Fibroblast of upper back skin (primary cell): ENCODE measurements around the gene LARP6.
"Not testable (repeated sequence)": the region's sequence is repeated elsewhere in the genome, so short reads cannot be mapped to it uniquely, and the experiment has no call there.

Experiments used
- DNase-seq: peaks from one replicate; pipeline ENCODE4 v3.0.0-alpha.2; 2013

LARP6 gene

DNA sequence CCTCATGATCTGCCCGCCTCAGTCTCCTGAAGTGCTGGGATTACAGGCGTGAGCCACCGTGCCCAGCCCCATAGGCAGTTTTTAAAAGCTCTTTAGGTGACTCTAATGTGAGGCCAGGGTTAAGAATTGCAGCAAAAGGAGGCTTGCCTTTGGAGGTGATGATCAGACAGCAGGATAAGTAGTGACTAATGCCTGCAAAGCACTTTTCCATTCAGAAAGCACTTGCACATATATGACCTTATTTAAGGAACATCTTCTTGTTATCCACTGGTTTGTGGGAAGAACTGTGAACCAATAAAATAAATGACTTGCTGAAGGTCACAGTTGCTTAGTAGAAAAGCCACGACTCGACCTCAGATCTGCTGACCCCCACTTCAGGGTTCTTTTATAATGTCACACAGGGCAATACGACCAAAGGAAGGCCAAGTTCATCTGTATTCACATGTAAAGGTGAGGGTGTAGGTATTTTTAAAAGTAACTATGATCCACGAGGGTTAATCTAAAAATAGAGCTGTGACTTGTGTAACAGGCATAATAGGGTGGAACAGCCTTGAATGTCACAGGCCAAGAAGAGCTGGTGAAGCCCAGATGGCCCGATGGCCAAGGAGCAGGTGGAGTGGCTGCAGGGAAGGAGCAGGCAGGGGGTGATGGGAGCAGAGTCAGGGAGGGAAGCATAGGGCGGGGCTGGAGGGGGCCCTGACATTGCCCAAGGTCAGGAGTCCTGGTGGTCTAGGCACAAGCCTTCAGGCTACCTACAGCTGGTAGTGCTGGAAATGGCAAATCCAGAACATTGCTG lies 24.4 kb downstream of the LARP6 start:
- DNase-seq: no peak

DNA sequence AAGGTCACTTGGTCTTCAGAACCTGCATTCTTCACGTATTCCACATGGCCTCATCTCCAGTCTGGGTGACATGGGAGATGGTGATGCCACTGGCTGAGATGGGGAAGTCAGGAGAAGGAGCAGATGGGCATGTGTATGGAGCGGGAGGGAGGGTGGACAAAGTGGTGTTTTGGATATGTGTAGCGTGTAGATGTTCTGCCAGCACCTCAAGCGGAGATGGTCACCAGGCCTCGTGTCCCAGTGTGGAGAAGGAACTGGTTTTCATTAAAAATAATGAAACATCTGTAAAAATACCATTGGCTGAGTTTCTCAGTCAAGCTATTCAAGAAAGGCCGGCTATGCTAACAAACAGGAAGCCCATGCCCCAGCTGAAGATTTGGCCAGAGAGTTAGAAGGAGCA lies 26.2 kb downstream of the LARP6 start:
- DNase-seq: no peak

DNA sequence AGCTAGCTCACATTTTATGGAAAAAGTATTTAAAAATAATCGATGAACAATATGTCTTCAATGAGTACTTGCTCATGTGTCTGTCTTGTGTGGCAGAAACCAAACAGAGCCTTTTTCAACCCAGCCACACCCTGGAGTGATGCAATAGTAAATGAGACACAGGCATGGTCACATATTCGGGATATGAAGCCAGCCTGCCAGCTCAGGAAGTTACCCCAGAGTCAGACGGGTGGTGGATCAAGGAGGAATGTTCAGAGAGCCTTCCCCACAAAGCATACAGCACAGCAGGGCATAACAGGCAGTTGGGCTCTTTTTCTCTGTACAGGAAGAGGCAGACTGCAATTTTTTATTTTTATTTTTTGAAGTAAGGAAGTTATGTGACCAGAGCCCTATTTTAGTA lies 27.3 kb downstream of the LARP6 start:
- DNase-seq: peak; percentile 82

DNA sequence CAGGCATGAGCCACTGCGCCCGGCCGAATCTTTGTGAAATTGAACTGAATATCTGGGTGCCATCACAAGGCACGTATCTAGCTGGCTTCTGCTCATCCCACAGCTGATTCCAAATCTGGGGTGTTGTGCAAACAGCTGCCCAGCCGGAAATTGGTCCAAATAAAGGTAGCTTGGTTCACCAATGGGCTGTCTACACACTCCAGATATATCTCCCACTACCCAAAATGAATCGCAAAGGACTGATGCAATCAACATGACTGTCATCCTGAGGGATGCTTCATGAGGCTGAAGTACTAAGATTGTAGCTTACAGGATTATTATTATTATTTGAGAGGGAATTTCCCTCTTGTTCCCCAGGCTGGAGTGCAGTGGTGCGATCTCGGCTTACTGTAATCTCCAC lies 28.1 kb downstream of the LARP6 start:
- no peak for DNase-seq

DNA sequence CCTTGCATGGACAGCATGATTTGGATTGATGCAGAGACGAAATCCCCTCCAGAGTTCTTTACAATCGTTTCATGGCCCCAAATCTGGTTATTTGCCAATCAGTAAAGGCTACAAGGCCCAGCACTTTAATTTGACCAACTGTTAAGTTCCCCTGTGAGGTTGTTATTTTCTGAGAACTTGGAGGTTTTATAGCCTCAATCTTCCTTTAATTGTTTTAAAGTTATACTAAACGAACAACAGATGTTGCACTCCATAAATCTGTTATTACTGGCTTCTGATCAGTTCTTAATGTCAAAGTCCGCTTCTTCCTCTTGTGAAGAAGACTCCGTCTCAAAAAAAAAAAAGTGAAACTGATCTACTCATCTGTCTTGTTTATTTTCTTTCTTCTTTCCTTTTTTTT lies 30.8 kb downstream of the LARP6 start:
- no peak for DNase-seq

DNA sequence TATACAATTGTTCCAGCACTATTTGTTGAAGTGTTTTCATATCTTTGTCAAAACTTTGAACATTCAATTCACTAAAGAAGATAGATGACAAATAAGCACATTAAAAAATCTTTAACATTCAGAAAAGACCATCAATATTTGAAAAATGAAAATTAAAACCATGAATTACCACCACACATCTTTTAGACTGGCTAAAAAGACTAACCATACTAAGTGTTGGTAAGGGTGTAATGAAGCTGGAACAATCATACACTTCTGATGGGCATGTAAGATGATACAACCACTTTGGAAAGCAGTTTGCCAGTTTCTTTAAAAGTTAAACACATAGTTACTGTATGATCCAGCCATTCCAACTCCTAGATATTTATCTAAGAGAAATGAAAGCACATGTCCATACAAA lies 33.7 kb downstream of the LARP6 start:
- DNase-seq: no peak

DNA sequence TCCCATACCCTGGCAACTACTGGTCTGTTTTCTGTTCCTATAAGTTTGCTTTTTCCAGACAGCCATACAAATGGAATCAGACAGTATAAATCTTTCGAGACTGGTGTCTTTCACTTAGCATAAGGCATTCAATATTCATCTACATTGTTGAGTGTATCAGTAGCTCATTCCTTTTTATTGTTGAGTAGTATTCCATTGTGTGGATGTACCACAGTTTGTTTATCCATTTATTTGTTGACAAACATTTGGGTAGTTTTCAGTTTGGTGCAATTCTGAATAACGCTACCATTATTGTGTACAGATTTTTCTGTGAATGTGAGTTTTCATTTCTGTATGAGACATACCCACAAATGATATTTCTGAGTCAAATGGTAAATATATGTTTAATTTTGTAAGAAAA lies 35.4 kb downstream of the LARP6 start:
- DNase-seq: no peak

DNA sequence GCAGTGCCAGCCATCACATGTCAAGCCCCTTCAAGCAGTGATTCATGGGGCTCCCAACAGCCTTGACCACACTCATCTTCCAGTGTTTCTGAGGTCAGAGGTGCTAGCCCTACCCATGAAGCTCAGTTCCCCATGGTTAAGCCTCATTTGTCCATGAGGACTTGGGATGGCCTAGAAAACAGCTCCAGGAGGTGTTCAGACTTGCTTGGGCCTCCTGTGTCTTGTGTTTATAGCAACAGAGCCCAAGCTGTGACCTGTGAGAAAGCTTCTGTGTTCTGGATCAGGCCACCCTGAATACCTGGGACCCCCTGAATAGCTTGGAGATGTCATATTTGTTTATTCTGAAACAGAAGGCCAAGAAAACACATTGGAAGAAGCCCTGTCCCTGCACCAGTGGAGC lies 36.7 kb downstream of the LARP6 start:
- no peak for DNase-seq

DNA sequence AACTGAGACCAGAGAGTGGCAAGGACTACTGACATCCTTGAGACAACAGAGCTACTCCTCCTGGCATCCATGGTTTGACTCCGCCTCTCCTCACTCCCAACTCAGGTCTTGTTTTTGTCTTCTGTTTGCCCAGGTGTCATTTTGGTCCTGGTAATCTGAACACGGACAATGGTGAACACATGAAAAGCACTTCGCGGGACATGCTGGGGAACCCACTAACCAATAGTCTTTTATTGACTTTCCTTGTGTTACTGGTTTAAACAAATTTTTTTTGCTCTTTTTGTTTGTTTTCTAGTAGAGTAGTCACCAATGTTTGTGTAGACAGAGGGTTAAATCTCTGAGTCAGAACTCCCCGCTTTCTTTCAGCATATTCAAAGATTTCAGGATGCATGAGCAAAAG lies 38.4 kb downstream of the LARP6 start:
- DNase-seq: no peak

DNA sequence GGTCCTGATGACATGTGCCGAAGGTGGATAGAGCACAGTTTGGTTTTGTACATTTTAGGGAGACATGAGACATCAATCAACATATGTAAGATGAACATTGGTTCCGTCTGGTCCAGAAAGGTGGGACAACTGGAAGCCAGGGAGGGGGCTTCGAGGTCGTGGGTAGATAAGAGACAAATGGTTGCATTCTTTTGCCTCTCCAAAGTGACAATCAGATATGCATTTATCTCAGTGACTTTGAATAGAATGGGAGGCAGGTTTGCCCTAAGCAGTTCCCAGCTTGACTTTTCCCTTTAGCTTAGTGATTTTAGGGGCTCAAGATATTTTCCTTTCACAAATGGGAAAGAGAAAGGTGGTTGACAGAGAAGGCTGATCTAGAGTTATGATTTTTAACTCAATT lies 38.9 kb downstream of the LARP6 start:
- not testable (repeated sequence) for DNase-seq

DNA sequence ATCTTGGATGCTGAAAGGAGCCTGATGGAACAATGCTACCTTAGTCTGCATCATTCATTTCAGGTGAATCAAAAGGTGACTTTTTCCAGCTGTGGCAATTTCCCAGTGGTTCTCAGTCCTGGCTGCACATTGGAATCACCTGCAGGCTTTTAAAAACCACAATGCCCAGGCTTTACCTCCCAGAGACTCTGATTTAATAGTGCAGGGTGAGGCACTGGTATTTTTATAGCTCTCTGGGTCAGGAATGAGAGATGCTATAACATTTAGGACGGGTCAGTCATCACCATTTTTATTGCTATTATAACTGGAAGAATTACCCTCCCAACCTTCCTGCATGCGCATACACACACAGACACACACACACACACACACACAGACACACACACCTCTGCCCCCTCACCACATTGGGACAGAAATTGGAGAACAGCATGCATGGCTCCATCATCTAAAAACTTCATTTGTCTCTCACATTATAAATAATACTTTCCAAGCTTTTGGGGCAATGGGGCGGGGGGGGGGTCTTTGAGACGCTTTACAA lies 41.1 kb downstream of the LARP6 start:
- no peak for DNase-seq

DNA sequence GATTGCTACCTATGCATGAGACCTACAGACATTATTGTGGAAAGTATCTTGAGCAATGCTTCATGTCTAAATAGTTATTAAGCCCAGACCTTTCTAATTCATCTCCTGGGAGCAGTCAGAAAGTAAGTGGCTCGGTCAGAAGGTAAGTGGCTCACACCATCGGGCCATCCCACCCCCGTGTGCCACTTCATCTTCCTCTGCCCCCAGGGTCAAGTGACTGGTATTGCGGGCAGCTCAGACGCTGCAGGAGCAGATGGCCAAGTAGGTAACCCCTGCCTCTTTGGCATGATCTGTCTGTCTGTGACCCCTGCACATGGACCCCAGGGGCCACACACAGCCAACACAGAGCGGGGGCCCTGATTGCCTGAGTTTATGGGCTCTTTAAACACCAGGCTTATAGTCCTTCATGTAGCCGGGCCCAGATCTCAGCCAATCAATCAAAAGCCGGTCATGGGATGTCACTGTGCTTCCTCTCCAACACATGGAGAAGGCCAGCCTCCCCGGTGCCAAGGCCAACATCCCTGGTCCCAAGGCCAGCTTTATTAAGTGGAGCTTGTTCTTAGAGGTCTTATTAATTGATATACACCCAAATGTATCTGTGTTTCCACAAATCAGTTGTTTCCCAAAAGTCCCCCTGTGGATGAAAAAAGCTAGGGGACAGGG lies 42.9 kb downstream of the LARP6 start:
- DNase-seq: no peak

DNA sequence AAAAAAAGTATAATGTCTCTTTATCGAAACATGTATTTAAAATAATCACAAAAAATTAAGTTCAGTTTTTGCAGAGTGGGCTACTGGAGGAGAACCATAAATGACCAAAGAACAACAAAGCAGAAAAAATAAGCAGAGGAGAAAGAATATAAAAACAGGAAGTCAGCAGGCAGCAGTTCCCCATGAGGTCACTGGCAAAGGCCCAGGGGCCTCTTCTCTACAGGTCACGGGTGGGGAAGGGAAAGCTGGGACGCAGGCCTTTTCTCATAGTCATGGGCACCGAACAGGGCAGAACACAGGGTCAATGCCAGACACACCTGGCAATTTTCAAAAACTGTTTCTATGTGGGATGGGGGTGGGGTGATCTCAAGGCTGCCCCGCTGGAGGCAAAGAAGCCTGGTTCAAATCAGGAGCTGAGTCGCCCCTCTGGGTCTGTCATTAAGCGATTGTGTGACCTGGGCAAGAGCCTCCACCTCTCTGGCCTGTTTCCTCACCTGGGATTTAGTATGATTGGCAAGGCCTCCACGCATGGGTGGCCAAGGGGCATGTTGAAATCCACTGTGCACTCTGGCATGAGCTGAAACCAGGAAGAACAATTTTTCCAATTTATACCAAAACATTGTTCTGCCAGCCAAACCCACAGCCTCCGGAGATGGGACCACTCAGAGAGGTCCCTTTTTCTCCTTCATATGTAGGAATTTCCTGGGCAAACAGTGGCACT lies 46.8 kb downstream of the LARP6 start:
- DNase-seq: no peak

DNA sequence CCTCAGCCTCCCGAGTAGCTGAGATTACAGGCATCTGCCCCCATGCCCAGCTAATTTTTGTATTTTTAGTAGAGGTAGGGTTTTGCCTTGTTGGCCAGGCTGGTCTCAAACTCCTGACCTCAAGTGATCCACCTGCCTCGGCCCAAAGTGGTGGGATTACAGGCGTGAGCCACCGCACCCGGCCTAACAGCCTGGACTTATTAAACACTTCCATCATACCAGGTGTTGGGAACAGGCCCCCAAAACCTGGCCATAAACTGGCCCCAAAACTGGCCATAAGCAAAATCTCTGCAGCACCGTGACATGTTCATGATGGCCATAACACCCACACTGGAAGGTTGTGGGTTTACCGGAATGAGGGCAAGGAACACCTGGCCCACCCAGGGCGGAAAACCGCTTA lies 49.6 kb downstream of the LARP6 start:
- not testable (repeated sequence) for DNase-seq

DNA sequence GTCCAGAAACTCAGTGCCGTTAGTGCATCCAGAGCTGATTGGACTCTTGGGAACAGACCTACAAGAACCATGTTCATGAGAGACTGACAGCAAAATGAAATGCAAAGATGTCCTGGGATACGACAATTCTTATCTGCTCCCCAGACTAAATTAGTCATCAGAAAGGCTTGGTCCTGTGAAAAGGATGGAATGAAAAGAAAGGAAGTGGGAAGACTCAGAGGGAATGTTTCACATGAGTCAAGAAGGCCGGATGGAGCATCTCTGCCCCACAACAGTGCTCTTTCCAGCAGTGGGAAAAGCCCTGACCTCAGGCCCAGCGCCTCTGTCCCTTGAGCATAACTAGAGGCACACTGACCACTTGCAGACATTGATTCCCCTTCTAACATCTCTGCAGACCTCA lies 51.3 kb downstream of the LARP6 start:
- DNase-seq: peak; percentile 79

DNA sequence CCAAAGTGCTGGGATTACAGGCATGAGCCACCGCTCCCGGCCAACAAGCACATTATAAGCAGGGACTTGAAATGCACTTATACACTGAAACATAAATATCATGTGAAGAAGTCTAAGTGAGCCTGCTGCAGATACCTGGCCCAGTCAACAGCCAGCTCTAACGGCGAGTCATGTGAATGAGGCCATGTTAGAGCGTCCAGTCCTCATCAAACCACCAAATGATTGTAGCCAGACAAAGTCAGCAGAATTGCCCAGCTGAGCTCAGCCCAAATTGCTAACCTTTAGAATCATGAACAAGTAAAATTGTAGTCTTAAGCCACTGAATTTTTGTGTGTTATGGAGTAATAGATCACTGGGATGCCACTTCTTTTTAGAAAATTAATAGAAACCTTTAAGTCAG lies 52.8 kb downstream of the LARP6 start:
- peak; percentile 68 for DNase-seq

DNA sequence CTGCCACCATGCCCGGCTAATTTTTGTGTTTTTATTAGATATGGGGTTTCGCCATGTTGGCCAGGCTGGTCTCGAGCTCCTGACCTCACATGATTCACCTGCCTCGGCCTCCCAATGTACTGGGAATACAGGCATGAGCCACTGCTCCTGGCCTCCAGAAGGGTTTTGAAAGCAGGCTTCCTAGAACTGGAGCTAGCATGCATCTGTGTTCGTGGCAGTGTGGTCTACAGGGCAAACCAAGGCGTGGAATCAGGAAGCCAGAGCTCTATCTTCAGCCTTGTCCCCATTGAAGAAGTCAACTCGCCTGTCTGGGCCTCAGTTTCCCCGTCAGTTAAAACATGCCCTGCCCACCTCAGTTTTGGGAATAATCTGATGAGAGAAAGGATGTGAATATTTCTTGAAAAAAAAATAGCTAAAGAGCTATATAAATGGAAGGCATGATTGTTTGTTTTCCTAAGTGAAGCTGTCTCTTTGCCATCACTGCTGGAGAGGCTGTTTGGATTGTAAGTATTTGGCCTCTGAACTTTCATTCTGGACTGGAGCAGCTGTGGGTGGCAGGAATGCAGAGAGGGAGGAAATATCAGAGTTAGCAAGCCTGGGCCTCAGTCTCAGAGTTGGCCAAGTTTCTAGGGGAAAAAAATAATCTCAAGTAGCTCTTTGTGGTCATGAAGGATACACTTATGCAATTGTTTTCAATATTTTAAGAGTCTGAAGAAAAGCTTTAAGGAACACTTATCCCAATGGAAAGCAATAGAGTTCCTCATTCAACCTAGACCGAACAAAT lies 54.1 kb downstream of the LARP6 start:
- peak; percentile 97 for DNase-seq

DNA sequence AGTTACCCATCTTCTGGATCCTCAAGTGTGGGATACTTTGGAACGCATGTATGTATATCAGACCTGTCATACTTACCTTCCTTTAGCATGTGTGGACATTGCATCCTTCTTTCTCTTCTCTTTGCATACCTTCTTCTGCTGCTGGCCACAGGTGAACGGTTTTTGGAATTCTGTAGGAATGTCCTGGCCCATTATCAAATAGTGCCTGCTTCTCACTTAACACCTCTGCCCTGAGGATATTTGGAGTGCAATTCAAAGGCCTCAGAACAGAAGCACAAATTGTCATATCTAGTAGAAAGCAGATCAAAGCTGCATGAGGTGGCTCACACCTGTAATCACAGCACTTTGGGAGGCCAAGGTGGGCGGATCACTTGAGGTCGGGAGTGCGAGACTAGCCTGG lies 56.5 kb downstream of the LARP6 start:
- no peak for DNase-seq

DNA sequence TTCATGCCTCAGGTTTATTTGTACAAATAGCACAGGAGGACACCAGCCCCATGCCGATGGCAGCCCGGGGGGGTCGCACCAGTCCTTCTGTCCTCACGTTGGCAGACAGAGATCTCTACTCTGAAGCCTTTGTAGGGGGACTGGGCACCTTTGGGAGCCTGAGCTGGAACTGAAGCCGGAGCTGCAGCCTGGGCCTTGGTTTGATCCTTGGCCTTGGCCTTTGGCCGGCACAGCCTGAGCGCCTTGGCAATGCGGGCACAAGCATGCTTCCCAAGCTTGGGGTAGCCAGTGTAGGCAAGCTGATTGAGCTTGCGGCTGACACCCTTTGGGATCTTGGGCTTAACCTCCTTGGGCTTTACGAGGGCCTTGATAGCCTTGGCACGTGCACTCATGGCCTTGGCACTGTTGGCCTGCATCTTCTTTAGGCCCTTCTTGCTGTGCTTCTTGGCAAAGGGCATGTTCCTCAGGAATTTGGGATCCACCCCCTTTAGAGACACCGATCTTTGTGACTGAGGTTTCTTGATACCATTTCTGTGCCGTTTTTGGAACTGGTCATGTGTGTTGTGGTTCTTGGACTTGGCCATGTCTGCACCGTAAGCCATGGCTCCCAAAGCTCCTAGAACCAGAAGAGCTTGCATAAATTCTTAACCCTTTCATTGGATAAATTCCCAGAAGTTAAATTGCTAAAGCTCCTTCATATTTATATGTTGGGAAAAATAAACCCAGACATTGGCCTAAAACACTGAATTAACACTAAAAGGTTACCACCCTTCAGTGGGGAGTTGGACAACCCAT lies 57.2 kb downstream of the LARP6 start:
- no peak for DNase-seq

DNA sequence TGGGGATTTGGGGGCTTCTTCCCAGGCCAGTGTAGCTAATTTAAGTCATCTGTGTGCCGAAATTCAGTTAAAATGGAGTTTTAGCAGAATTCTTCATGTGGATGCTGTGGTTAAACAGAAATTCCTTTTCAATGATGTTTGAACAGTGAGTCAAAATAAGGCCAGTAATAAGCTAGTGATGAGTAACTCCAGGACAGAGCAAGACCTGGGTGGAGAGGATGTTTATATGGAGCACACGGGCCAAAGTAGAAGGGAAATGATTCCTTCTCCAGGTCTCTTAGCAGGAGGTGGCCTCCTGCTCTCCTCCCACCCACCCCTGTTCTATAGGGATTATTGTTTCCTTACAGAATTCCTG lies 58.7 kb downstream of the LARP6 start:
- peak; percentile 97 for DNase-seq

DNA sequence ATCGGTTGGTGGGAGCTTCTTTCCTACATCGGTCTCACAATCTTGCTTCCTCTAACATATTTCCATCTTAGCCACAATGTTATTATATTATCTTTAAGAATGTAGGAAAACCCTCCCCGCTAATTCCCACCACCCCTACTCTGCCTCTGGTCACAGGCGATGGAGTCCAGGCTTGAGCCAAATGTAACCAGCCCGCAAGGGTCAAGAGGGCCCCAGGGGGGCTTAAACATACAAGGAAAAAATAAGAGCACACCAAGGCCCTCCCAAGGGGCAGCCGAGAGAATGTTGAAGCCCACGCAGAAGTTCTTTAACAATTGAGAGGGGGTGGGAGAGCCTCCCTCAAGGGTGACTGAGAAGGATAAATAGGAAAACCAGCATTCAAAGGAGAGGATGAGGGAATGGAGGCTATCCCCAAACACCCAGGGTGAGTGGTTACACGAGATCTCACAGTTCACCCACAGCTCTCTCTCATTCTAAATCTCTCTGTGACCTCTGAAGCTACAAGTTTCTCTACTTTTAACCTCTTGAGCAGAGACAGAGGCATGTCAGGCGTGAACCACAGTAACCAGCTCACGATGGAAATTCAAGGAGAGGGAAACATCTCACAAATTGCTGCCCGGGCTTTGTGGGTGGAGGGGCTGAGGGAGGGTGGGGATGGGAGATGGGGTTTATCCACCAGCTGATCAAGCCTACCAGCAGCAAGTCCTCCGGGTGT lies 59.2 kb downstream of the LARP6 start:
- DNase-seq: peak; percentile 66

DNA sequence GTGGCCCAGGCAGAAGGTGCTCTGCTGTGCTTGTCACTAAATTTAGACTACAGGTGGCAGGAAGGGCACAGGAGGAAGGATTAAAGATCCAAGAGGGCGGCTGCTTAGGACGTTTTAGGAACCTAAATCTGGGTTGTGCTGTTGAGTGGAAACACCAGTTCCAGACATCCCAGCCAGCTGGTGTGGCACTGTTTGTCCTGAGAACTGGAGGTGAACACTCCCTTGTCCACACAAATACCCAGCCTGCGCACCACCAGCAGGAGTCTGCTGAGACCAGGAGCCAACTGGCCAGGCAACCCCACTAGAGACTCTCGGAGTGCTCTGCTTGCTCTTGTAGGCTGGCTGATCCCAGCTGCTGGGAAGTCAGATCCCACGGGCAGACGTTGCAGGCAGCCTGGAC lies 60.3 kb downstream of the LARP6 start:
- DNase-seq: no peak
